IPS-18a (cell line): Measurements from ENCODE around the gene OGA.

Source experiments
- H3K27ac ChIP-seq: one replicate; pipeline ENCODE4 v1.5.1; 2013; ENCODE audit warnings: low read length
- H3K27me3 ChIP-seq: one replicate; pipeline ENCODE4 v1.6.1; 2013; ENCODE audit warnings: mild to moderate bottlenecking, low read length; ENCODE audit not compliant: control insufficient read depth, insufficient read depth
- H3K36me3 ChIP-seq: one replicate; pipeline ENCODE4 v1.6.1; 2013; ENCODE audit warnings: low read depth, low read length; ENCODE audit not compliant: control insufficient read depth
- H3K4me1 ChIP-seq: one replicate; pipeline ENCODE4 v1.6.1; 2013; ENCODE audit warnings: low read depth, low read length; ENCODE audit not compliant: control insufficient read depth
- H3K4me3 ChIP-seq: one replicate; pipeline ENCODE4 v1.5.1; 2013; ENCODE audit warnings: low read length
- H3K9ac ChIP-seq: one replicate; pipeline ENCODE4 v1.6.1; 2013; ENCODE audit warnings: mild to moderate bottlenecking, low read length, moderate library complexity
- H3K9me3 ChIP-seq: one replicate; pipeline ENCODE4 v1.6.1; 2013; ENCODE audit warnings: low read depth, low read length; ENCODE audit not compliant: control insufficient read depth

The OGA gene

GRCh38 chr10:101785801-101786200 lies 32.4 kb downstream of the OGA start:
- Histone ChIP-seq H3K27me3 (peaks cover 2% of the 10 kb centered on the region), H3K4me1 (peaks cover 7% of the 10 kb centered on the region), H3K9me3 (no peaks in the 10 kb centered on the region), H3K36me3 (peaks cover 52% of the 10 kb centered on the region), H3K4me3 (no peak overlapping the region), H3K9ac (no peak overlapping the region), H3K27ac (no peak overlapping the region)

DNA sequence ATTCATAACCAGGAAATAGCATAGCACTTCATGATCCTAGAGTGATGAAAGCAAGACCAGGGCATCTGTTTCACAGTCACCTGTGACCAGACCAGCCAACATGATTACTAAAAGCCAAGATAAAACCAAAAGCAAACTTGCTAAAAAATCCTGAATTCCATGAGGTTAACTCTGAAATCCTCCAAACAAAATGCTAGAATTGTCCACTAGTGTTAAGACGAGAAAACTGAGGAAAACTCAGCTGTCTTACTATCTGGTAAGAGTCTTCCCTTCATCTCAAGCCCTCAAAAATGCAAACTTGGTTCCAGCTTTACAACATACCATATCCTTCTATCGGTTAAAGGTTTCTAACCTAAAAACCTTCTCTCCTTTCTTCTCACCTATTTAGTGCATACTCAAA lies 33.7 kb downstream of the OGA start:
- Histone ChIP-seq H3K36me3 (peaks cover 41% of the 10 kb centered on the region), H3K27ac (no peak overlapping the region), H3K27me3 (peaks cover 14% of the 10 kb centered on the region), H3K9me3 (no peaks in the 10 kb centered on the region), H3K4me1 (peaks cover 15% of the 10 kb centered on the region), H3K9ac (no peak overlapping the region), H3K4me3 (no peak overlapping the region)

DNA sequence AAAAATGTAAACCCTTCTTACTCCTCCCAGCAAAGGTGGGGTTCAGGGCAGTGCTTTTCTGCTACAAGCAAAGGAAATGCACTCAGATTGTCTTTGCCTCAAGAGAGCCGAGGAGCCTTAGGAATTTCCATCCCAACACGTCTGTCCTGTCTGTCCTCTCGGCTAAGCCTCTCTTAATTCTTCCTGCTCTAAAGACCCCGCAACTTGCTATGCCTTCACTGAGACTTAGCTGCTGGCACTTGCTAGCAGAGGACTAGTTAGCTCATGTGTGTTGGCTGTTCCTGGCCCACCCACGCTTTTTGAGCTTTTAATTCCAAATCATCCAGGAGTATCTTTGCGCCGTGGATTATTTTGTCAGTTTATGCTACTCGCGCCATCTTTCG lies 34.5 kb downstream of the OGA start:
- H3K9ac ChIP-seq: peak overlapping the region; percentile 87

DNA sequence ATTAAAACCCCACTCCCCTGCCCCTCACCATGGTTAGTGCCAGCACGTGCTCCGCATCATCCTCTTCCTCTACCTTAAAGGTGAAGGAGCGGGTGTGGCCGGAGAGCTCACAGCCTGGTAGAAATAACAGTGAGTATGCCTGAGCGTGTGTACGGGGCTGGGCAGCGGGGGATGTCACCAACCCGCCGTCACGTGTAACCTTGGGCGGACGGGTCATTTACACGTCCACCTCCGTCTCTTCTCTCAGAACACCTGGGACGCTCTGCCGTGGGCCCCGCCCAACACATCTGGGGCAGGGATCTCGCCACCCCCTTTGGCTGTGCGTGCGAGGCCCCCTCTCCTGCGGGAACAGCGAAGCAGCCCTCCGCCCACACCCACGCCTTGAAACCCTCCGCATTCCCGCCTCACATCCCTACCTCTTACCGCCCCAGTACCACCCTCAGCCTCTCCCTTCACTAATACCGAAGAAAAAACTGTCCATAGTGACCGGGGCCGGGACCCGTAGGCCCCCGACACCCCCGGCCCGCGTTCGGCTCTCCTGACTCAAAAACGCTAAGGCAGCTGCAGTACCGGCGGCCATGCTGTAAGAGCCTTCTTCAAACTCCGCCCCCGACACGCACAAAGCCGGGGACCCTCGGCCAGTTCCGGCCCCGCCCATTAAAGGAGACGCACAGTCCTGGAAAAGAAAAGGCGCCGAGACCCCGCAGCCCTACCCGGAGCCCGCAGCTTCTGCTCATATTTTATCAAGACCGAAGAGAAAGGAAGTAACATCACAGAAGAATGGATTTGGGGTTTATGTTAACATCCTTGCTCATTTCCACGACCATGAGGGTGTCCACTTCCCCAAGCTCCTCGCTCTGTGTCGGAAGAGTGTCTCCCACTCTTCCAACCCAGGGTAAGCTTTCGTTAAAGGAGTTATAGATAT lies 35.2 kb downstream of the OGA start, which contains the start of gene NPM3:
TSS of gene NPM3 (minus strand) at position 636 of the 925 bp plus-strand sequence. CDS start at position 580, 56 bp downstream.
- Histone ChIP-seq H3K9ac (peak within 1 kb of the TSS; percentile 87), H3K27ac (peak within 1 kb of the TSS; percentile 85), H3K4me3 (peak within 1 kb of the TSS; percentile 85), H3K4me1 (peaks cover 19% of the 10 kb centered on the region), H3K9me3 (no peaks in the 10 kb centered on the region), H3K27me3 (peaks cover 29% of the 10 kb centered on the region), H3K36me3 (peaks cover 33% of the 10 kb centered on the region)

More for the DNA sequence above, 34.5 kb downstream of the OGA start:
- Histone ChIP-seq H3K27ac (peak overlapping the region; percentile 67), H3K9me3 (no peaks in the 10 kb centered on the region), H3K4me1 (peaks cover 15% of the 10 kb centered on the region), H3K36me3 (peaks cover 38% of the 10 kb centered on the region), H3K27me3 (peaks cover 23% of the 10 kb centered on the region), H3K4me3 (peak overlapping the region; percentile 85)

DNA sequence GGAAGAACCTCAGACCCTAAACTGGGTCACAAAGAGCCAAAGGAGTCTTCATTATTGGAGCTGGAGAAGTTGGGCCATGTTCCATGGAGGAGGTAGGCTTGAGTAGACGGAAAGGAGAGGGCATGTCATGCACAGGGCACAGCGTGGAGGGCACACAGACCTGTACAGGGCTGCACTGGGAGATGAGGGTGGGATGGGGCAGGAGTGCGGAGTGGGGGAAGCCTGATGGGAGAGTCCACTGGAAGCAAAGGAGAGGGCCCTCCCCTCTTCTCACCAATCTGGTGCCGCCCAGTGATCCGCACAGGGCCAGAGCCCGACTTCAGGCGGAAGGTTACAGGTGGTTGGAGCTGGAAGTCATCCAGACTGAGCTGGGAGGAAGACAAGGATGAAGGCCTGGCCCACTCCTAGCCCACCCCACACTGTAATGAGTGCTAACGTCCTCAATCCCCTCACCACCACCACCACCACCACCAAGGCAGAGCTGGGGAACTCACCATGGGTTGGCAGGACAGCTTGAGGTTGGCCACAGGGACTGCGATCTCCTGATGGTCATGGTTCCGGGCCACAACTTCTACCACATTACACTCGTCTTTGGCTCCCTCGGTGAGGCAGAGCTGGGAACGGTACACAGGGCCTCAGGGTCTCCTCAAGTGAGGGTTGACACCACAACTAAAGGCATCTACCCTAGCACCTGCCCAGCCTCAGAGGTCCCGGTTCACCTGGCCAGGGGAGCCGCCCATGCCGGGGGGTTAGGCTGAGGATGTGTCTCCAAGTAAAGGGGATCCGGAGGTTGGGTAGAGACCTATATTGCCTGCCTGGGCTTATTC lies 36.0 kb downstream of the OGA start:
- peak overlapping the region; percentile 87 for H3K9ac ChIP-seq
- H3K27ac ChIP-seq: no peak overlapping the region
- peaks cover 38% of the 10 kb centered on the region for H3K27me3 ChIP-seq
- H3K9me3 ChIP-seq: no peaks in the 10 kb centered on the region
- peaks cover 20% of the 10 kb centered on the region for H3K4me1 ChIP-seq
- peaks cover 28% of the 10 kb centered on the region for H3K36me3 ChIP-seq
- peak overlapping the region; percentile 85 for H3K4me3 ChIP-seq

DNA sequence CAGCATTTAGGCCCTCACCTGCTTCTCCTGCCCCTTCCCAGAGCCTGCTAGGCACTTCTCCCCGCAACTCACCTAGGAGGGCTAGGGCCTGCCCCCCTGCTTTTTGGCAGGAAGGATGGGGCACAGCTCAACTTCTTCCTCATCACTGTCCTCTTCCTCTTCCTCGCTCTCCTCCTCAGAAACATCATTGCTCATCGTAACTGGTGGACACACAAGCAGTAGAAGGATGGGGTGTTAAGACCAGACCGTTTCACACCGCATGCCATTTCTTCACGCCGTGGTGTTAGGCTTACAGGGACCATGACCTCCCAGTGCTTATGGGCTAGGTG lies 36.6 kb downstream of the OGA start:
- Histone ChIP-seq H3K9me3 (no peaks in the 10 kb centered on the region), H3K27me3 (peaks cover 44% of the 10 kb centered on the region), H3K4me3 (no peak overlapping the region), H3K27ac (no peak overlapping the region), H3K4me1 (peaks cover 20% of the 10 kb centered on the region), H3K9ac (no peak overlapping the region), H3K36me3 (peaks cover 22% of the 10 kb centered on the region)

DNA sequence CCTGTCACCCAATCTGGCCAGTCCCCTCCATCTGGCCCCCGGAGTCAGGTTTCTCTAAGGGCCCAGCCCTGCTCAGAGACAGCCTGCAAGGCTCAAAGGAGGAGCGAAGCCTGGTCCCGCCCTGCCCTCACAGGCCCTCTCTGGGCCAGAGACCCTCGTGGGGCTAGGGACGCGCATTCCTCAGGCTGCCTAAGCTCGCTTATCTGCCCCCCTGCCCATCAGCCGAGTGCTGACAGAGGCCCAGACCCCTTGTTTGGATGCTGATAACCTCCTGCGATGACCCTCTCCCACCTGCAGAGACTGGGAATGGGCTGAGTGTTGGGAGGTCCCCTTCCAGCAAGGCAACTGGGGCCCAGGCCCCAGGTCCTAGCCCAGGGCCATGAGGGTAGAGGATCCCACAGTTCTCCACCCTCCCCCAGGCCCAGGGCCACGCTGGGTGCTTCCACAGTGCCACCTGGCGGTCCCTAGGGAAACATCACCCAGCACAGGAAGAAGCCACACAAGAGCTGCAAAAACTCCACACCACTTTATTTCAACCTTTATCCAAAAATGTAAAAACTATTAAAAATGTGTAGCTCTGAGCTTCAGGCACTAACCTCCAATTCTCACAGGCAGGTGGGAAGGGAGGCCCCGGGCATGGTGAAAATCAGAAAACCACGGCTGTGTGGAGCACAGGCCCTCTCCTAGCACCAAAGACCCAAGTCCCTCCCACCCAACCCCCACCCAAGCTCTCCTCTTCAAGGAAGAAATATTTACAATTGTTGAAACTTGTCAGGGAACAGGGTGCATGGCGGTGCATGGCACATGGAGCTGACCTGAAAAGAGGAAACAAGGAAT lies 37.2 kb downstream of the OGA start:
- Histone ChIP-seq H3K27ac (no peak overlapping the region), H3K4me3 (no peak overlapping the region), H3K9me3 (no peaks in the 10 kb centered on the region), H3K27me3 (peaks cover 49% of the 10 kb centered on the region), H3K36me3 (peaks cover 17% of the 10 kb centered on the region), H3K4me1 (peaks cover 20% of the 10 kb centered on the region), H3K9ac (no peak overlapping the region)

GRCh38 chr10:101780187-101780817 lies 37.9 kb downstream of the OGA start:
- no peak overlapping the region for H3K27ac ChIP-seq
- H3K4me1 ChIP-seq: peaks cover 20% of the 10 kb centered on the region
- H3K36me3 ChIP-seq: peaks cover 10% of the 10 kb centered on the region
- H3K9ac ChIP-seq: no peak overlapping the region
- H3K9me3 ChIP-seq: no peaks in the 10 kb centered on the region
- peaks cover 54% of the 10 kb centered on the region for H3K27me3 ChIP-seq
- peak overlapping the region; percentile 46 for H3K4me3 ChIP-seq

DNA sequence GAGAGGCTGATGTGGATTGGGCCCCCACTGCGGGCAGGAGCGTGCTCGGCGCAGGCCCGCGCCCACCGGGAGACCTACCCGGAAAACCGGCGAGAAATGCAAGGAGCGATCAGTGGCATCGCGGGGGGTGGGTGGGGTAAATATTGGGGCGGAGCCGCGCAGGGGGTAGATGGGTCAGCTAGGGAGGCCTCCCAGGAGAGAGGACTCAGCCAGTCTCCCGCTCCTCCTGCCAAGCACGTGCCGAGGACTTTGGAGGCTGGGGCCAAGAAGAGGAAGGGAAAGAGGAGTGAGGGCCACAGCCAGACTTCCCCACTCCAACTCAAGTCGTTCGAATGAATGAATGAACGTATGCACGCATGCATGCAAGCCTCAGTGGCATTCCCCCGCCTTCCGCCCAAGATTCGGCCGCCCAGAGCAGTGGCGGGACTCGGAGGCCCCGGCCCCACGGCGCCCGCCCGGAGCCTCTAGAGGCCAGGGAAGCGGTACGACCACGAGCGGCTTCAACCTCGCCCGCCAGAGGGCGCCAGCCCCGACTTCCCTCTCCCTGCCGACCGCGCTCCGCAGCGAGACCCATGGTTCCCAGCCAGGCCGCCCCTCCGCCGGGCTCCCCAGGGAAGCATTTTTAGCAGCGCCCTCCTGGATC lies 38.6 kb downstream of the OGA start:
- peaks cover 60% of the 10 kb centered on the region for H3K27me3 ChIP-seq
- H3K9ac ChIP-seq: no peak overlapping the region
- peaks cover 4% of the 10 kb centered on the region for H3K36me3 ChIP-seq
- no peak overlapping the region for H3K27ac ChIP-seq
- H3K4me3 ChIP-seq: peak overlapping the region; percentile 71
- no peaks in the 10 kb centered on the region for H3K9me3 ChIP-seq
- H3K4me1 ChIP-seq: peaks cover 22% of the 10 kb centered on the region

DNA sequence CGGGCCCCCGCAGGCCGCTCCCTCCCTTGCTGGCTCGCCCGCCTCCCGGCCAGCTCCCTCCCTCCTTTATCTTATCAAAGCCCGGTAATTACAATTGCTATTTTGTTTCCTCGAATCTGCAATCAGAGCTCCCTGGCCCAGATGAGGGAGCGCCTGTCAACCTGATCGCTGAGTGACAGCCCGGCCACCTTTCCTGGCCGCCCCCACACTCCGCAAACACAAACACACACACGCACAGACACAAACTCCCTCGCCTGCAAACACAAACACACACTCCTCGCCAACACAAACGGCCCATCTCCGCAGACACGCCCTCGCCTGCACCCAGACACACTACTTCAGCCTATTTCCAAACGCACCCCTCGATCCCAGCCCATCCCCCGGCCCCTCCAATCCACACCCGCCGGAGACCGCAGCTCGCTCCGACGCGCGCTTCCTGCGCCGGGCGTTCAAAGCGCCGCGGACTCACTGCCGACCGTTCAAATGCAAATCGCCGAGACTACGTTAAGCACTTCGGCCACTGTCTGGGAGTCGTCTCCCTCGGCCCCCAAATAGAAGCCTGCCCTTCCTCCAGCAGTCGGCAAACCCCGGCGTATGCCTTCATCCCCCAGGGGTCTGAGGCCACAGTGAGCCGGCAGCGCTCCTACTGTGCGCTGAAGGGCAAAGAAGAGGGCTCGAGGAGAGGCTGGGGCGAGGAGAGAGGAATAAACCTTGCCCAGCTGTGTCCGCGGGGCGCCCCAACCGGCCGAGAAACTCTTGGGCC lies 39.3 kb downstream of the OGA start:
- peak overlapping the region; percentile 71 for H3K4me3 ChIP-seq
- H3K9me3 ChIP-seq: no peaks in the 10 kb centered on the region
- H3K27me3 ChIP-seq: peaks cover 67% of the 10 kb centered on the region
- no peak overlapping the region for H3K27ac ChIP-seq
- H3K36me3 ChIP-seq: no peaks in the 10 kb centered on the region
- H3K9ac ChIP-seq: no peak overlapping the region
- H3K4me1 ChIP-seq: peaks cover 27% of the 10 kb centered on the region
